NCI-H2196 treated with DMSO at 0.1 percent for 48 hours (cell line): Measurements from ENCODE around the gene DBH.

ENCODE experiments used
- DNase-seq: peaks from one replicate; lab custom pipeline; 2025; ENCODE audit not compliant: unreplicated experiment; lab: John Stamatoyannopoulos, UW

The DBH gene

DNA sequence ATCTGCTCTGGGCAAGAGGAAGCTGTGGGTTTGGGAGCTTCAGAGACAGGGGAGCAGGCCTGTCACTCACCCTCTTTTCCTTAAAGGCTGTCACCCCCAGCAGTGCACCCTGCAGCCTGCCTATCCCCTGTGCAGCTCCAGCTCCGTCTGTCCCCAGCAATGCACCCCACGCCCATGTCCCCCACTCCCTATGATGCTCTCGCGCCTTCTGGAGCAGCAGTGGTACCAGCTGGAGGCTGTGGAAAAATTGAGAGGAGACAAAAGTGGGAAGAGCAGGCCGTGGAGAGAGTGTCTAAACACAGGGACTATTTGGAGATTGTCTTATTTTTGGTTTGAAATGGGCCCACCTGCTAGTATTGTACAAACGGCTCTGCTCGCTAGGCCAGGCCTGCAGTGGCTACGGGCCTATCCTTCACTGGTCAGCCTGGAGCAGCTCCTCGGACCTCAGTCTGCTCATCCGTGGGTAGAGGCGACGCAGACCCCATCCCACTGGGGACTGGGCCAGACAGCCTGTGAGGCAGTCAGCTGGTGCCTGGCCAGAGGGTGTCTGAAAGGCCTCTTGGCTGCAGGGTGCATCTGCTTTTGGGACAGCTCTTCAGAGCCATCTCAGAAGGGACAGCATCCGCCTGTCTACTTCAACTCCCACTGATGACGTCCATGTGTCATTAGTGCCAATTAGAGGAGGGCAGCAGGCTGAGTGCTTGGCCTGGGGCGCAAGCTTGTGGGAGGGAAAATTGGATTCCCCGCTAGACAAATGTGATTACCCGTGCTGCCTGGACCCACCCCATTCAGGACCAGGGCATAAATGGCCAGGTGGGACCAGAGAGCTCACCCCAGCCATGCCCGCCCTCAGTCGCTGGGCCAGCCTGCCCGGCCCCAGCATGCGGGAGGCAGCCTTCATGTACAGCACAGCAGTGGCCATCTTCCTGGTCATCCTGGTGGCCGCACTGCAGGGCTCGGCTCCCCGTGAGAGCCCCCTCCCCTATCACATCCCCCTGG, at the start of gene DBH:
Gene DBH, plus strand, starts transcription at position 831 of the 999 bp plus-strand sequence. Its CDS starts 9 bp downstream, at position 840.
- DNase-seq, result no peak

DNA sequence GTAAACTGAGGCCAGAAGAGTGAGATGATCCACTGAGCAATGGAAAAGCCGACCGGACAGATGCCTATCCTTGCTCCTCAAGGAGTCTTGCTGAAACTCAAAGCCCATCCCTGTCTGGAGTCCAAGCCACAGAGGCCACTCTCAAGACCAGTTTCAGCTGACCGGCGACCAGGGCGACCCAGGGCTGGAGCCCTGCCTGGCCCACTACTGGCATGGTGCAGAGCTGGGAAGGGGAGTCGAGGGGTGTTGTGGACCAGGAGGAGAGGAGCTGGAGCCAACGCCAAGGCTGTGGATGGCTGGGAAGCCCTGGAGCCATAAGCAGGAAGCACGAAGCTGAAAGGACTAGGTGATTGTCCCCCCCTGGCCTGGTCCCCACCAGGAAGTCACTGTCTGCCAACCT, 49.1 kb upstream of the DBH start:
- no peak for DNase-seq

DNA sequence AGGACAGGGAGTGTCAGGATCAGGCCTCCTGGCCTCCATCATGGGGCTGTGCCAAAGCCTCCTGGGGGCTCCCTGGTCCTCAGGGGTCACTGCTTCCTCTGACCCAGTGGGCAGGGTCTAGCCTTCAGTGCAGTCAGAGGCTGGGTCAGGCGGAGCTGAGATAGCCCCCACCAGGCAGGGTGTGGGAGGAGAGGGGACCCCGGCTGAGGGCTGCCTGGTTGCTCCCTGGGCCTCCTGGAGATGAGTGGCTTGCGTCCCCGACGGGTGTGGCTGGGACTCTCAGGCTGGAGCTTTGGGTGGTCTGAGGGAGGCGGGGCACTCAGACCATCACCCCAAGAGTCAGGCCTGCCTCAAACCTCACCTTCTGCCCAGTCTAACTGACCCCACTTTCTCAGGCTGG, 48.7 kb upstream of the DBH start:
- DNase-seq, result no peak

DNA sequence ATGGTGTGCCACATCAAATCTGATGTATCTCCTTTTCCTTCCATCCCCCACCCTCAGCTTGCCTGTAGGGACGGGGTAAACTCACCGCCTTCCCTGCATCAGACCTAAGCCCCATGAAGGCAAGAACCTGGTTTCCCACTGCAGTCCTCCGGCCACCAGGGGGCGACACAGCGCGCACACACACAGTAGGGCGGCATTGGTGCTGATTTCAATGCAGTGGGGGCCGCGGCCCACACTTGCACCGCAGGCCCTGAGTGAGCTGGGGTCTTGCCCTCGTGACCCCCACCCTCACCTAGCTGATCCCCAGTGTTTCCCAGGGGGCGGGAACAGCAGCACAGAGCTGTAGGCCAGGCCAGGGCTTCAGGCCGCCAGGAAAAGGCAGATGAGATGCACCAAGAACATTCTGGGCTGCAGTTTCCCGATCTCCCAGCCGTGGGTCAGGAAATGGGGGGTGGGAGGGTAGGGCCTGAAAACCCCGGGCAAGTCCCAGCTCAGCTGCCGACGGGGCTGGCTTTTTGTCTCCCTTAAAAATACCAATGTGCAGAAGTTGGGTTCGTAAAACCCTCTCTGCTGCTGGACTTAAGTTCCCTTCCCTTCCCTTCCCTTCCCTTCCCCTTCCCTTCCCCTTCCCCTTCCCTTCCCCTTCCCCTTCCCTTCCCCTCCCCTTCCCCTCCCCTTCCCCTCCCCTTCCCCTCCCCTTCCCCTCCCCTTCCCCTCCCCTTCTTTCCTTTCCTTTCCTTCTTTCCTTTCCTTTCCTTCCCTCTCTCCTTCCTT, 46.5 kb upstream of the DBH start:
- no peak for DNase-seq

DNA sequence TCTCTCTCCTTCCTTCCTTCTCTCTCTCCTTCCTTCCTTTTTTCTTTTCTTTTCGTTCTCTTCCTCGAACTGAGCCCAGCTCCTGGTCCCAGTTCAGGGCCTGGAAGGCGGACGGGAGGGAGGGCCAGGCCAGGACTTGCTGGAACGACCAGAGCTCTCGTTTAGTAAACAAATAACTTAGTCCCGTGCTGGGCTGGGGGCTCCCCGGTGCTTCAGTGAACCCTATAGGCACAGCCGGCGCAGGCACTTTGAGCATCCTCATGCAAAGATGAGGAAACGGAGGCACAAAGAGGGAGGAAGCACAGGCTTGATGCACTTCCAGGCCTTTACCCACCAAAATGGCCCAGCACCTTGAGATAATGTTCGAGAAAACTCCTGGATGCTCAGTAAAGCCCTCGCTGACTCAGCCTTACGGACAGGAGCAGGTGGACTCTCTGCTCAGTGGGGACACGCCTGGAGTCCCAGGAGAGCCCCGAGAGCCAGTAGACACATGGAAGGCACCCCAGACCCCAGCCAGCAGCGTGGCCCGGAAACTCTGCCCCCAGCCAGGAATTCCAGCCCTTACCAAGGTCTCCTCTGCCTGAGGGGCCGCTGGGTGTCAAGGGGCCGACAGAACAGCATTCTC, 45.8 kb upstream of the DBH start:
- DNase-seq, result no peak

DNA sequence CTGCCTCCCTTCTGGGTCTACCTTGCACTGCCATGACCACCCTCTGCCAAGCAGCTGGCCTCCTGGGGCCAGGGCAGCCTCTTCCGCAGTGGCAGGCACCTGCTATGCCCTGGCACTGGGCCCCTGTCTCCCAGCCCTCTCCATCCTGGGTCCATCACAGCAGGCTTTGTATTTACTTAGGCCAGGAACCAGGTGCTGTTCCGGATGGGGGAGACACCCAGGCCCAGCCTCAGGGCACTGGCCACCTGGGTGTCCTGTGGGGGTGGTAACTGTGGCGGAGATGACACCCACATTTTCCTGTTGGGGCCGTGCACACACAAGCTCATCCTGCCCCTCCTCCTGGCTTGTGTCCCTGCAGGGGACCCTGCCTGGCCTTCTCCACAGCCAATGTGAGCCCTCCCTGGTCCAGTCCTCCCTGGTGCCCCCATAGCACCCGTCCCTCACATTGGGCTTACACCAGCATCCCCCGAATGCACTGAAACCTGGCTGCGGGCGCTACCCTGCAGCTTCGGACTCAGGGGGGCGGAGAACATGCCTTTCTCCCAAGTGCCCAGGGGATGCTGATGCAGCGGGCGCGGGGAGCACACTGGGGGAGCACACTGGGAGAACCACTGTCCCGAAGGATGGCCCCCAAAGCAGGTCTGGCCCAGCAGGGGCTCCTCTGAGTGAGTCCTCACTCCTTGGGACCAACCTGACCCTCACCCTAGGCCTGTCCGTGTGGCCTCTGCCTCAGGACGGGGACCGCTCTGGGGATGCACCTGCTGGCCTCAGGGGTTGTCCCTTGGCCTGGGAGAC, 44.9 kb upstream of the DBH start:
- peak; percentile 89 for DNase-seq

DNA sequence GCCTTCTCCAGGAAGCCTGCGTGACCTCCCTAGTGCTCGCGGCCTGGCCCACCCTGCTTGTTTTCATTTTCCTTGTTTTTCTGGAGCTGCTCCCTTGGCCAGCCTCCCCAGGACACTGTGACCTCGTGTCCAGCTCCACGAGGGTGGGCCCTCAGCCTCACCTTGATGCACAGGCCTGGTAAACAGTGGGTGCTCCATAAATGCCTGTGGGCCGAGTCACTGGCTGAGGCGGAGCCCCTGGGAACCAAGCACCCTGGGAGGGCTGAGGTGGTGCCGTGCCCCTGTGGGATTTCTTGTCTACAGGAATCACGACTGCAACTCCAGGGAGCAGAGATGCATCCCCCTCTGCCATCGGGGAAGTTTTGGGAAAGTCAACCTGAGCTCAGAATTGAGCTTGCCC, 44.2 kb upstream of the DBH start:
- DNase-seq, result no peak

DNA sequence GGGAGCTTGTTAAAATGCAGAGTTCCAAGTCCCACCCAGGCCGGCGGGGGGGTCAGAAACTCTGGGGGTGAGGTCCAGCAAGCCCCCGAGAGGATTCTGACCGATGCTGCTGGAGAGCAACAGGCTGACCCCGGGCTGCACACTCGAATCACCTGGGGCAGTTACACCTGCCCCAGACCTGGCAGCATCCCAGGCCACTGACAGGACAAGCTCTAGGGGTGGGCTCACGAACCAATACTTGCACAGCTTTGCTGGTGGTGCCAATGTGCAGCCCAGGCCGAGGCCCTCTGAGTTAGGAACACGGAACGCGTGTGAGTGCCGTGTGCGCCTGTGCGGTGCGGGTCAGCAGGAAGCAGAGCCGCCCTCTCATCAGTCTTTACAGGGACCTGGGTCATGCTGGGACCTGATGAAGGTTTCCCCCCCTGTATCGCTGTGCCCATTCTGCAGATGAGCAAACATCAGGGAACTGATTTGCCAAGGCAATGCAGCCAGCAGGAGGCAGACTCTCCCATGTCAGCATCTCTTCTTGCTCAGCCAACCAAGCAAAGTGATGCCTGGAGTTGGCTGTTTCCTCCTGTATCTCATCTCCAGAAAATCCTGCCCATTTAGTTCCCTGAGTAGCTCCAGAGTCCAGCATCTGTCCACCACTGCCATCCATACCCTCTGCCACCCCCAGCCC, 43.3 kb upstream of the DBH start:
- no peak for DNase-seq

DNA sequence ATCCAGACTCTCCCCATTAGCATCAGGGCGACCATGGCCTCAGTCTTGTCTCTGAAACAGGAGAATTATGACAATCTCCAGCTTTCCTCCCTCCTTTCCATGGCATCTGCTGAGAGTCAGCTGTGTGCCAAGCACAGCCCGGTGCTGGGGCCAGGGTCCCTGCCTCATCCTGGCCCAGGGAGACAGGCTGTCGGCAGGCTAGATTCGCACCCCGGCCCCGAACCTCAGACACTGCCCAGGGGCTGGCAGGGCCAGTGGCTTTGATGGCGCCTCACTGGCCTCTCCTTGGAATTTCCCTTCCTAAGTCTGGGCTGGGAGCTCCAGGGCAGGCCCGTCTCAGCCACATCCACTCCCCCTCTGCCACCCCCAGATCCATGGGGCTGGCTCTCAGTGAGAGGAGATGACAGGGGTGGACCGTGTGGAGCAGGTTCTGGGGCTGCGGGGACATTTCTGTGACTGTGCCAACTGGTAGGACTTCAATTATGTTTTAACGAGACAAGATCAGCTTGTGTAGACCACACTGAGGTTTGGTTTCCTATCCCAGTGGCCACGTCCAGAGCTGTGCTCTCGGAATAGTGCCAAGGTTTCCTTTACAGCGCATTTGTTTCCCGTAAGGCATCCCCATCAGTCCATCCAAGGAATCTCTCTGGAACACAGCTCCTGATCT, 42.4 kb upstream of the DBH start:
- DNase-seq, result no peak

DNA sequence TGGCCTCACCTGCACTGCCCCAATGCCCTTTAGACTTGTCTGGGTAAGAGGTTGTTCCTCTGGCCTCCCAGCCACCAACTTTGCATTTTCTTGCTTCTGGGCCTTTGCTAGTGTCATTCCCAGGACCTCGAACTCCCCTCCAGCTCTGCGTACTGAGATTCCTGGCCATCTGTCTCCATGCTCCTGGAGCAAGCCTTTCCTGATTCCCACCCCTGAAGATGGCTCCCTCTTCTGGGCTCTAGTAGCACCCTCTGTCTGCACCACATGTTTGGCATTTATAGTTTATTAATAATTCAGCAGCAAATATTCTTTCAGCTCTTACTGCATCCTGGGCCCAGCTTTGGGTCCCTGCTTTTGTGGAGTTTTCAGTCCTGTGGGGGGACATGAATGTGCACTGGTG, 41.9 kb upstream of the DBH start:
- no peak for DNase-seq

DNA sequence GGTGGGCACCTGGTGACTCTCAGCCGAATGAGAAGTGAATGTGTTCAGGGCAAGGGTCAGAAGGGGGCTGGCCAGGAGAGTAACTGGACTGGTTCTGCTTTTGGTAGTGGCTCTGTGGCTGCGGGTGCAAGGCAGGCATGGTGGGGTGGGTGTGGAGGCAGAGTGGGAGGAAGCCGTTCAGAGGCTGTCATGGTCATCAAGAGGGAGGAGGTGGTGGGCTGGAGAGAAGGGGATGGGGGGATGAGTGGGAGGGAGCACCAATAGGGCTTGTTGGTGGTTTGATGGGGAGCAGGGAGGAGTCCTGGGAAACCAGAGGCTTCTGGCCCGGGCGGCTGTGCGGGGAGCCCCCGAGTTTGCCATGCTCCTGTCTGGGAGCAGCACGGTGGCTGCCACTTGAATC, 40.3 kb upstream of the DBH start:
- DNase-seq, result no peak

DNA sequence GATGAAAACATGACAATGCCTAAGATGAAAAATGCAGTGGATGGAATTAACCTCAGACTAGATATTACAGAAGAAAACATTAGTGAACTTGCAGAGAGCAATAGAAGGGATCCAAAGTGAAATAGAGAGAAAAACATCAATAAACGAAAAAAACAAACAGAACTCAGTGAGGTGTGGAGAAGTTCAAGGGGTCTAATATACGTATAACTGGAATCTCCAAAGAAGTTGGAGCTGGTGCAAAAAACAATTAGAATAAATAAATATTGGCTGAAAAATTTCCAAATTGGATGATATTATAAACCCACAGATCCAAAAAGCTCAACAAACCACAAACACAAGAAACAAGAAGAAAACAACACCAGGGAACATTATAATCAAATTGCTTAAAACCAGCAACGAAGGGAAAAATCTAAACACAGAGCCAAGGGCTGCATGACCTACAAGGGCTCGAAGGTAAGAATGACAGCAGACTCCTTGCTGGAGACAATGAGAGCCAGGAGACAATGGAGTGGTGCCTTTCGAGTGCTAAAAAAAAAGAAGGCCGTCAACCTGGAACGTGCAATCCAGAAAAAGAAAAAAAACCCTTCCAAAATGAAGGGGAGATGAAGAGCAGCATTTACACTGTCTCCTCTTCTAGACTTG, 38.7 kb upstream of the DBH start:
- no peak for DNase-seq

DNA sequence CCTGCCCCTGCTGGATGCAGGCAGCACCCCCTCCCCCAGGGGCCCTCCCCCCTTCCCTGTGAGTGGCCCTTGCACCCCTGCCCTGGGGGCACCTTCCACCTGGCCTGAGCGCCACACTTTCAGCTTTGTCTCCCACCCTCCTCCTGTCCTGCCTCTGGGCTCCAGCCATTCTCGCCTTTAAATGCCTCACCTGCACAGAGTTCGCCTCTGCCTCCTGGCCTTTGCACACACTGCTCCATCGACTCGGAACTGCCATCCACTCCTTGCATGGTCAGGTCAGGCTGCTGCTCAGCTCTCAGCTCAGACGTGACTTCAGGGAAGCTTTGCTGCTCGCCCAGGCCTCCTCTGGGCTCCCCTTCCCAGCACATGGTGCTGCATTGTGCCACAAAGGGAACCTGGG, 37.2 kb upstream of the DBH start:
- DNase-seq, result no peak

DNA sequence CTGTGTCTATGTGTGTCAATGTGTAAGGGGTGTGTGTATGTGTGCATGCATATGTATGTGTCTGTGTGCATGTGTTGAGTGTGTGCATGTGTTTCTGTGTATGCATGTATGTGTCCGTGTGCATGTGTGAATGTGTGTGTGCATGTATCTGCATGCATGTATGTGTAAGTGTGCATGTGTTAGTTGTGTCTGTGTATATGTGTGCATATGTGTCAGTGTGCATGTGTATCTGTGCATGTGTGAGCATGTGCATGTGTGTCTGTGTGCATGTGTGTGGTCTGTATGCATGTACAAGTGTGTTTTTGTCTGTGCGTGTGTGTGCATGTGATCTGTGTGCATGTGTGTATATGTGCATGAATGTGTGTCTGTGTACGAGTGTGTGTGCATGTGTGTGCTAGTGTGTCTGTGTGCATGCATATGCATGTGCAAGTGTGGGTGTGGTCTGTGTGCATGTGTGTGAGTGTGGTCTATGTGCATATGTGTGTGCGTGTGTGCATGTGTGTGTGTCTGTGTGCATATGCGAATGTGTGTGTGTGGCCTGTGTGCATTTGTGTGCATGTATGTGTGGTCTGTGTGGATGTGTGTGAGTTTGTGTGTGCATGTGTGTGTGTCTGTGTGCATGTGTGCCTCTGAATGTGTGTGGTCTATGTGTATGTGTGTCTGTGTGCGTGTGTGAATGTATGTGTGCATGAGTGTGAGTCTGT, 36.5 kb upstream of the DBH start:
- DNase-seq, result no peak

DNA sequence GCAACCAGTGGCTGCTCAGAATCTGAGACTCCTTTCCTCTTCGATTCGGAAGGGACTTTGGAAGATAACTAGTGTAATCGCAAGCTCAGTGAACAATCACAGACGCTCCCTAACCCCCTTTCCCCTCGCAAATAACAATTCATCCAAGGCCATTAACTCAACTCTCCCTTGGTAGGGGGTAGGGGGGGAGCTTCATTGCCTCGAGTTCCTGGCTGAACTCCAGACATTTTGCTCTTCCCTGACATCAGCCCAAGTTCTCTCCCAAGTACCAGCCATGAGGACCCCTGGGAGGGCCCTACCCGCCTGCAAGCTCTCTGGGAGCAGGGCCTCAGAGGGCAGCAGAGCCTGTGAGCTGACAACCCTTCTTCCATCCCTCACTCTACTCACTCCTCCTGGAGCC, 35.4 kb upstream of the DBH start:
- no peak for DNase-seq

DNA sequence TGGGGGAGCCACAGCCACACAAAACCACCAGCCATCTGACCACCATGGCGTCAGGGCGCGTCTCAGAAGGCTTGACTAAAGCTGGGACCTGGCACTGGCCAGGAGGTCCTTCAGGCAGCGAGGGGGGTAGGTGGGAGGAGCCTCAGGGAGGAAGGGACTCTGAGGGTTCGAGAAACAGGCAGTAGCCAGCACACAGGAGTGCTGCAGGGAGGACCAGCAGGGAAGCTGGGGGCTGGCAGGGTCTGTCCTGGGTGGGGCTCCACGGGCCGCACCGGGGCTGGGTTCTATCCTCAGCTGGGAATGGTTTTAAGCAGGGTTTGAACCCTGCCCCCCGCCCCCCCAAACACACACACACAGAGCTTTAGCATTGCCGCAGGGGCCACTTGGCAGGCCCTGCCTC, 34.4 kb upstream of the DBH start:
- DNase-seq, result no peak

DNA sequence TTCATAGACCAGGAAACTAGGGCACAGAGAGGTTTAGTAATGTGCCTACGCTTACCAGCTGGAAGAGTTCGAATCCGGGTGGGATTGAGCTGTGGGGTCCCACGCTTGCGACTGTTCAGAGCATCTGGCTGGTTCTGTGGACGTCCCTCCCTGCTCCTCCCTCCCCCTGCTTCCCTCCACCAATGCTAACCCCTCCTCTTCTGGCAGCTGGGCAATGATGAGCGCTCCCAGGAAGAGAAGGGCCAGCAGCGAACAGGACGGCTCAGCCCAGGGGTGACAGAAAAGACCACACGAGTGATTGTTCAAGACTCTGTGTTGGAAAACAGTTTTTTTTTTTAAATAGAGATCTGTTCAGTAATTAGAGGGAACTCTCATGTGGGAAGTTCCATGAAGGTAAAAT, 33.9 kb upstream of the DBH start:
- no peak for DNase-seq

DNA sequence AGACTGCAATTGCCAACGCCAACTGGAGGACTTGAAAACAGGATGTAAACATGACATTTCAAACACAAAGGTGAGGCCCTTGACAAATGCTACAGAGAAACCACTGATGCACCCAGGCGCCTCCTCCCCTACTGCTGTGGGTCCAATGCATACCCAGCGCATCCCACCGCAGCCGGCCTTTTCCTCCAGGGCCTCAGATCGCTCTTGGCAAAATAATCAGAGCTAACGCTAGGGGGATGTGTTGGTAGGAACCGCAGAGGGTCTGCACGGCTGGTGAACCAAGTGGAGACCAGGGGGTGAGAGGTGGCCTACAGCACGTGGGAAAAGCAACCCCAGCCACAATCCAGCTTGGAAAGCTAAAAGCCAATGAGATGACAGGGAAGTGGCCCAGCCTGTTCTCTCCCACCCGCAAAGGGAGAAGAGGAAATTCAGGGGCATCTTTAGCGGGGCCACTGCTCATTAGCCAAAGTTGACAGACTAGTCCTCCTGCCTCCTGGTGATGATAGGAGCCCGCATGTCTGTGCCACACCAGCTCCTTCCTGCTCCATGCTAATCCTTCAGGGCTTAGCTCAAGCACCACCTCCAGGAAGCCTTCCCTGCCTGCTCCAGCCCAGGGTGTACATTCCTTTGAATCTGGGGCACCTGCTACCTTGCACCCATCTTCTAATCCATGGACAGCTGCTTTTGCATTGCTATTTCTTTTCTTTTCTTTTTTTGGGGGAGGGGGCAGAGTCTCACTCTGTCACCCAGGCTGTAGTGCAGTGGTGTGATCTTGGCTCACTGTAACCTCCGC, 32.8 kb upstream of the DBH start:
- peak; percentile 59 for DNase-seq
